Measurements from ENCODE around the gene EGFR.

EGFR gene

GRCh38 chr7:55187701-55188491, 169.1 kb downstream of the EGFR start:
- Histone ChIP-seq H3K9ac (ENCODE audit: low read length) (no peak overlapping the region), H3K4me3 (ENCODE audit: low read length) (no peak overlapping the region), H3K27ac (ENCODE audit: low read length) (no peak overlapping the region), H3K36me3 (ENCODE audit: control insufficient read depth, low read depth, low read length) (no peaks in the 10 kb centered on the region), H3K9me3 (ENCODE audit: control insufficient read depth, low read depth, low read length) (no peaks in the 10 kb centered on the region), H3K27me3 (ENCODE audit: control insufficient read depth, insufficient read depth, low read length) (no peaks in the 10 kb centered on the region), H3K4me1 (ENCODE audit: control insufficient read depth, low read depth, low read length) (peaks cover 36% of the 10 kb centered on the region)

- Histone ChIP-seq H3K27ac (ENCODE audit: low read length) (no peak overlapping the region), H3K4me3 (ENCODE audit: low read length) (no peak overlapping the region), H3K27me3 (ENCODE audit: control insufficient read depth, insufficient read depth, low read length) (no peaks in the 10 kb centered on the region), H3K36me3 (ENCODE audit: control insufficient read depth, low read depth, low read length) (no peaks in the 10 kb centered on the region), H3K9ac (ENCODE audit: low read length) (no peak overlapping the region), H3K4me1 (ENCODE audit: control insufficient read depth, low read depth, low read length) (peaks cover 44% of the 10 kb centered on the region), H3K9me3 (ENCODE audit: control insufficient read depth, low read depth, low read length) (no peaks in the 10 kb centered on the region)
Measured at GRCh38 chr7:55188590-55189138, 169.8 kb downstream of the EGFR start.

GRCh38 chr7:55189146-55189766, 170.4 kb downstream of the EGFR start:
- Histone ChIP-seq H3K27ac (ENCODE audit: low read length) (no peak overlapping the region), H3K4me3 (ENCODE audit: low read length) (no peak overlapping the region), H3K9me3 (ENCODE audit: control insufficient read depth, low read depth, low read length) (no peaks in the 10 kb centered on the region), H3K27me3 (ENCODE audit: control insufficient read depth, insufficient read depth, low read length) (no peaks in the 10 kb centered on the region), H3K36me3 (ENCODE audit: control insufficient read depth, low read depth, low read length) (no peaks in the 10 kb centered on the region), H3K9ac (ENCODE audit: low read length) (no peak overlapping the region), H3K4me1 (ENCODE audit: control insufficient read depth, low read depth, low read length) (peaks cover 46% of the 10 kb centered on the region)

- Histone ChIP-seq H3K27ac (ENCODE audit: low read length) (no peak overlapping the region), H3K36me3 (ENCODE audit: control insufficient read depth, low read depth, low read length) (no peaks in the 10 kb centered on the region), H3K9me3 (ENCODE audit: control insufficient read depth, low read depth, low read length) (no peaks in the 10 kb centered on the region), H3K9ac (ENCODE audit: low read length) (no peak overlapping the region), H3K4me1 (ENCODE audit: control insufficient read depth, low read depth, low read length) (peaks cover 46% of the 10 kb centered on the region), H3K27me3 (ENCODE audit: control insufficient read depth, insufficient read depth, low read length) (no peaks in the 10 kb centered on the region), H3K4me3 (ENCODE audit: low read length) (no peak overlapping the region)
Measured at GRCh38 chr7:55189878-55190436, 171.1 kb downstream of the EGFR start.

- Histone ChIP-seq H3K4me3 (ENCODE audit: low read length) (no peak overlapping the region), H3K27ac (ENCODE audit: low read length) (no peak overlapping the region), H3K36me3 (ENCODE audit: control insufficient read depth, low read depth, low read length) (no peaks in the 10 kb centered on the region), H3K4me1 (ENCODE audit: control insufficient read depth, low read depth, low read length) (peaks cover 46% of the 10 kb centered on the region), H3K9ac (ENCODE audit: low read length) (no peak overlapping the region), H3K27me3 (ENCODE audit: control insufficient read depth, insufficient read depth, low read length) (no peaks in the 10 kb centered on the region), H3K9me3 (ENCODE audit: control insufficient read depth, low read depth, low read length) (no peaks in the 10 kb centered on the region)
Measured at GRCh38 chr7:55190511-55191160, 171.8 kb downstream of the EGFR start.

GRCh38 chr7:55191161-55191925, 172.5 kb downstream of the EGFR start:
- no peak overlapping the region for H3K27ac ChIP-seq (ENCODE audit: low read length)
- H3K4me1 ChIP-seq (ENCODE audit: control insufficient read depth, low read depth, low read length): peaks cover 46% of the 10 kb centered on the region
- H3K27me3 ChIP-seq (ENCODE audit: control insufficient read depth, insufficient read depth, low read length): no peaks in the 10 kb centered on the region
- H3K9me3 ChIP-seq (ENCODE audit: control insufficient read depth, low read depth, low read length): no peaks in the 10 kb centered on the region
- H3K4me3 ChIP-seq (ENCODE audit: low read length): no peak overlapping the region
- no peaks in the 10 kb centered on the region for H3K36me3 ChIP-seq (ENCODE audit: control insufficient read depth, low read depth, low read length)
- H3K9ac ChIP-seq (ENCODE audit: low read length): no peak overlapping the region

- H3K4me1 ChIP-seq (ENCODE audit: control insufficient read depth, low read depth, low read length): peaks cover 46% of the 10 kb centered on the region
- H3K9me3 ChIP-seq (ENCODE audit: control insufficient read depth, low read depth, low read length): no peaks in the 10 kb centered on the region
- no peaks in the 10 kb centered on the region for H3K36me3 ChIP-seq (ENCODE audit: control insufficient read depth, low read depth, low read length)
- H3K27me3 ChIP-seq (ENCODE audit: control insufficient read depth, insufficient read depth, low read length): no peaks in the 10 kb centered on the region
- no peak overlapping the region for H3K27ac ChIP-seq (ENCODE audit: low read length)
- no peak overlapping the region for H3K9ac ChIP-seq (ENCODE audit: low read length)
- no peak overlapping the region for H3K4me3 ChIP-seq (ENCODE audit: low read length)
Measured at GRCh38 chr7:55191926-55192692, 173.3 kb downstream of the EGFR start.

- Histone ChIP-seq H3K36me3 (ENCODE audit: control insufficient read depth, low read depth, low read length) (no peaks in the 10 kb centered on the region), H3K4me3 (ENCODE audit: low read length) (no peak overlapping the region), H3K27ac (ENCODE audit: low read length) (no peak overlapping the region), H3K9ac (ENCODE audit: low read length) (no peak overlapping the region), H3K4me1 (ENCODE audit: control insufficient read depth, low read depth, low read length) (peaks cover 46% of the 10 kb centered on the region), H3K27me3 (ENCODE audit: control insufficient read depth, insufficient read depth, low read length) (no peaks in the 10 kb centered on the region), H3K9me3 (ENCODE audit: control insufficient read depth, low read depth, low read length) (no peaks in the 10 kb centered on the region)
Measured at GRCh38 chr7:55192723-55193122, 173.9 kb downstream of the EGFR start.

GRCh38 chr7:55193245-55193644, 174.4 kb downstream of the EGFR start:
- Histone ChIP-seq H3K27me3 (ENCODE audit: control insufficient read depth, insufficient read depth, low read length) (no peaks in the 10 kb centered on the region), H3K4me1 (ENCODE audit: control insufficient read depth, low read depth, low read length) (peaks cover 46% of the 10 kb centered on the region), H3K4me3 (ENCODE audit: low read length) (no peak overlapping the region), H3K9ac (ENCODE audit: low read length) (no peak overlapping the region), H3K27ac (ENCODE audit: low read length) (no peak overlapping the region), H3K36me3 (ENCODE audit: control insufficient read depth, low read depth, low read length) (no peaks in the 10 kb centered on the region), H3K9me3 (ENCODE audit: control insufficient read depth, low read depth, low read length) (no peaks in the 10 kb centered on the region)

- H3K4me1 ChIP-seq (ENCODE audit: control insufficient read depth, low read depth, low read length): peaks cover 36% of the 10 kb centered on the region
- no peaks in the 10 kb centered on the region for H3K36me3 ChIP-seq (ENCODE audit: control insufficient read depth, low read depth, low read length)
- no peak overlapping the region for H3K4me3 ChIP-seq (ENCODE audit: low read length)
- no peaks in the 10 kb centered on the region for H3K27me3 ChIP-seq (ENCODE audit: control insufficient read depth, insufficient read depth, low read length)
- no peak overlapping the region for H3K9ac ChIP-seq (ENCODE audit: low read length)
- H3K27ac ChIP-seq (ENCODE audit: low read length): no peak overlapping the region
- no peaks in the 10 kb centered on the region for H3K9me3 ChIP-seq (ENCODE audit: control insufficient read depth, low read depth, low read length)
Measured at GRCh38 chr7:55194522-55194921, 175.7 kb downstream of the EGFR start.

All from iPS-18a (cell line).